Calu3 (cell line): ENCODE measurements around the gene ARL15. TPM values are rescaled to one million over a fixed set of nuclear protein-coding genes. Genes with fewer than 3 reads are reported as not detected.

Experiments used
- BruUV-seq: library from RNA; stranded (reverse); fragments of 400-500 nt; replicated peaks from 2 replicates; lab custom pipeline; 2021; lab: Mats Ljungman, UMichigan
- CTCF ChIA-PET: fragments of 300-600 bp; sonication (Branson Sonifier 250); formaldehyde crosslinking; loops from one replicate; lab custom pipeline; 2022; ENCODE audit warnings: antibody characterized with exemption; lab: Charles Lee
- DNase-seq: peaks from one replicate; pipeline ENCODE4 v3.0.0; 2022
- H3K27ac Mint-ChIP-seq: one replicate; pipeline ENCODE4 v1.8.0; 2022; ENCODE audit warnings: mixed read lengths; ENCODE audit not compliant: unreplicated experiment
- H3K27me3 Mint-ChIP-seq: one replicate; pipeline ENCODE4 v1.8.0; 2022; ENCODE audit warnings: mixed read lengths; ENCODE audit not compliant: unreplicated experiment
- H3K36me3 Mint-ChIP-seq: one replicate; pipeline ENCODE4 v1.8.0; 2022; ENCODE audit warnings: mild to moderate bottlenecking, moderate library complexity, mixed read lengths; ENCODE audit not compliant: insufficient read depth, unreplicated experiment
- H3K4me1 Mint-ChIP-seq: one replicate; pipeline ENCODE4 v1.8.0; 2022; ENCODE audit warnings: mild to moderate bottlenecking, low read depth, mixed read lengths; ENCODE audit not compliant: unreplicated experiment
- H3K4me3 Mint-ChIP-seq: one replicate; pipeline ENCODE4 v1.8.0; 2022; ENCODE audit warnings: mild to moderate bottlenecking, low read depth, moderate library complexity, mixed read lengths; ENCODE audit not compliant: unreplicated experiment
- H3K9me3 Mint-ChIP-seq: one replicate; pipeline ENCODE4 v1.8.0; 2022; ENCODE audit warnings: low read depth, mixed read lengths; ENCODE audit not compliant: unreplicated experiment
- CTCF ChIP-seq: fragments of 200-600 bp; IDR thresholded peaks from one replicate; pipeline ENCODE4 v1.8.0; 2022; ENCODE audit warnings: antibody characterized with exemption; ENCODE audit not compliant: unreplicated experiment
- intact Hi-C: fragments of 100-400 bp; cut with micrococcal nuclease; formaldehyde crosslinking; loops from one replicate; pipeline ENCODE4 v1.10.0; 2022; ENCODE audit not compliant: unreplicated experiment
- total RNA-seq: library from RNA; stranded (reverse); gene quantifications from 2 replicates; pipeline ENCODE4 v1.2.3, GENCODE V29; 2022

ARL15 gene
- total RNA-seq, 1 experiment from 2014 or later, result 15.1 TPM

DNA sequence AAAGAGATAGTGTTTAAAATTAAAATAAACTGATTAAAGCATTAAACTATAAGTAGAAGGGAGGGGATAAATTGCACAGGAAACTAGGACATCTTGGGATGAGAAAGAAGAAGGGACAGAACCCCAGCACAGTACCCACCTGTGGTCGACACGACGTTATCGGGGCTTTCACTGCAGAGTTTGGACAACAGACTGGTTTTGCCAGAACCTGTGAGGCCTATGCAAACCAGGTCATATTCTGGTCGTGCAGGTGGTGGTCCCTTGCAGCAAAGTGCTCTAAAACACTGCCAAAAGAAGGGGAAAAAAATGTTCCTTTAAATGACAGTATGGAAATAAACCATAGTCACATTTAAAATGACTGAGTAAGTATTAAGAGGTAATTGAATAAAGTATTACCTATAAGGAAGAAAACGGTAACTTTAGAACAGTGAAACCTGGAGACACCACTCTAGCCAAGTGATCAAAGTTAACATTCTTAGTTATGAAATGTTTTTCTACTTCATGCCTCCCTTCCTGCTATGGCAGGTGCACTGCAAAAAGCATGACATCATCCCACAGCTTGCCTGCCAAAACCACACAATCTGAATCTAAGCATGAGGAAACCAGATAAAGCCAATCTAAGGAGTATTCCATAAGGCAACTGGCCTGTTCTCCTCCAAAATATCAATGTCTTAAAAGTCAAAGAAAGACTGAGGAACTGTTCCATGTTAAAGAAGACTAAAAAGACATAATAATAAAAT, 138.6 kb downstream of the ARL15 start:
- Mint-ChIP-seq H3K27me3 (no peaks in the 10 kb centered on the region), H3K4me3 (no peak overlapping the region), H3K4me1 (no peaks in the 10 kb centered on the region), H3K9me3 (peaks cover 5% of the 10 kb centered on the region), H3K27ac (no peak overlapping the region), H3K36me3 (no peaks in the 10 kb centered on the region)
- intact Hi-C loops, result no loop called here
- no peak for TF ChIP-seq CTCF
- BruUV-seq, result no TSS peak
- peak; percentile 40 for DNase-seq
- CTCF ChIA-PET, result no interaction called here

GRCh38 chr5:54165687-54166086, 144.7 kb downstream of the ARL15 start:
- no TSS peak for BruUV-seq
- CTCF ChIA-PET, result no interaction called here
- no peak for DNase-seq
- no peak overlapping the region for H3K27ac Mint-ChIP-seq
- H3K27me3 Mint-ChIP-seq, result no peaks in the 10 kb centered on the region
- no peaks in the 10 kb centered on the region for H3K9me3 Mint-ChIP-seq
- no peaks in the 10 kb centered on the region for H3K36me3 Mint-ChIP-seq
- TF ChIP-seq CTCF, result no peak
- no peak overlapping the region for H3K4me3 Mint-ChIP-seq
- intact Hi-C loops, result no loop called here
- H3K4me1 Mint-ChIP-seq, result no peaks in the 10 kb centered on the region

DNA sequence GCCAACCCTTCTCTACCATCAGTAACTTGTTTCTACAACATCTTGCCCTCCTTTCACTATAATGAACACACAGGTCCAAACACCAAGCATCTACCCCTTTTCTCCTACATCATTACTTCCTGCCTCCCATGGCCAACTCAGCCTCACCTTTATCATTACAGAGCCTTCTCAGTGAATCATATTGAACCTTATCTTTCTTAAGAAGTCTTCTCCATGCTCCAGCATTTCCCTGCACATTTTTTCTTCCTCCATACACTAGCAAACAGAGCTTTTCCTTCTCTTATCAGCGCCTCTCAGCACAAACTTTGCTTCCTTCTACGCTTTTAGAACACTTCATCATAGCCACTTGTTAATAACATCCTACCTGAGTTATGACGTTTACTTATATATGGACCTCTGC, 148.2 kb downstream of the ARL15 start:
- Mint-ChIP-seq H3K36me3 (no peaks in the 10 kb centered on the region), H3K4me1 (no peaks in the 10 kb centered on the region), H3K27me3 (no peaks in the 10 kb centered on the region), H3K9me3 (no peaks in the 10 kb centered on the region), H3K27ac (no peak overlapping the region), H3K4me3 (no peak overlapping the region)
- TF ChIP-seq CTCF, result no peak
- no peak for DNase-seq
- intact Hi-C loops, result no loop called here
- CTCF ChIA-PET, result no interaction called here
- BruUV-seq, result no TSS peak

GRCh38 chr5:54160329-54160728, 150.0 kb downstream of the ARL15 start:
- CTCF ChIA-PET, result no interaction called here
- H3K9me3 Mint-ChIP-seq, result no peaks in the 10 kb centered on the region
- no peak for TF ChIP-seq CTCF
- H3K27ac Mint-ChIP-seq, result no peak overlapping the region
- H3K27me3 Mint-ChIP-seq, result no peaks in the 10 kb centered on the region
- no peaks in the 10 kb centered on the region for H3K36me3 Mint-ChIP-seq
- no peak for DNase-seq
- H3K4me1 Mint-ChIP-seq, result no peaks in the 10 kb centered on the region
- no TSS peak for BruUV-seq
- intact Hi-C loops, result no loop called here
- no peak overlapping the region for H3K4me3 Mint-ChIP-seq
